GM21367 (cell line): Measurements from ENCODE around the gene C12orf42.

Experiments
- ATAC-seq: cut with Tn5 transposase; IDR thresholded peaks from one replicate; pipeline ENCODE4 v1.9.1; 2021; ENCODE audit not compliant: unreplicated experiment

Gene C12orf42

DNA sequence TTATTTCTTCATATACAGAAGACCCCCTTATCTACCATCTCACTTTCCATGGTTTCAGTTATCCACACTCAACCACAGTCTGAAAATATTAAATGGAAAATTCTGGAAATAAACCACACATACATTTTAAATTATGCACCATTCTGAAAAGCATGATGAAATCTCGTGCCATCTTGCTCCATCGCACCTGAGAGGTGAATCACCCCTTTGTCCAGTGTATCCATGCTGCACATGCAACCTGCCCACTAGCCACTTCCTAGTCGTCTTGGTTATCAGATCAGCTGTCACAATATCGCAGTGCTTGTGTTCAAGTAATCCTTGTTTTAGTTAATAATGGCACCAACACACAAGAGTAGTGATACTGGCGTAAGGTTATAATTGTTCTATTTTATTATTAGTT lies 145.7 kb downstream of the C12orf42 start:
- ATAC-seq: no peak

DNA sequence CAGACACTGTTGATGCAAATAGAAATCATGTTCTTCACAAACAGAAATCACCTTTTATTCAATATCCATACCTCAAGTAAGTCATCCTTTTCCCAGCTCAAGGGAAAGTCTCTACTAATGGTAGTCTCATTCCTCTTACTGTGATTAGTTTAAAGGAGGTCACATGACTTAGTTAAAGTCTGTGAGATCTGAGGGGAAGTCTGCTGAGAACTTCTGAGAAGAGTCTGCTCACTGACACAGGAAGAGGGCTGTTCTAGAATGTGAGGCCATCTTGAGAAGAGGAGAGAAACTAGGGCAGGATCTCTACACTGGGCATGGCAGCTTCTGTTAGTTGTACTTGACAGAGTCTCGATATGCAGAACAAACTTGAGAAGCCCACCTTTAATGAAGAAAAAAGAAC lies 146.8 kb downstream of the C12orf42 start:
- ATAC-seq: no peak

DNA sequence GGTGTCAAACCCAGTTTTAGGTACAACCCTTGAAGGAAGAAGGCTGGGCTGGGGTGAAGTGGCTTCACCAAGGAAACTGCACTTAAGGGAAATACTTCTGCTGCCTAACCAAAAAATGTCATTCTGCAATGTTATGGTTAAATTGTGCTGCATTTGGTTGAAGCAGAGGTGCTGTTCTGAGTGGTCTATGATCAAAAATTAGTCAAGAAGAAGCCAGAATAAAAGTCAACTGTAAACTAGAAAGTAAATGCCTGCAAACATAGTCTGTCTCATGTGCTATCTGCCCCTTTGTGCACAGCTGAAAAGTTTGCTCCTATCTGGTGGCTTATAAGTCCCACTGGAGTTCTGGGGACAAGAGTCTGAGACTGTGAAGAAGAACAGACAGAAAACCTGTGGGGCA lies 158.8 kb downstream of the C12orf42 start:
- no peak for ATAC-seq

GRCh38 chr12:103334466-103334865 lies 161.3 kb downstream of the C12orf42 start:
- no peak for ATAC-seq

DNA sequence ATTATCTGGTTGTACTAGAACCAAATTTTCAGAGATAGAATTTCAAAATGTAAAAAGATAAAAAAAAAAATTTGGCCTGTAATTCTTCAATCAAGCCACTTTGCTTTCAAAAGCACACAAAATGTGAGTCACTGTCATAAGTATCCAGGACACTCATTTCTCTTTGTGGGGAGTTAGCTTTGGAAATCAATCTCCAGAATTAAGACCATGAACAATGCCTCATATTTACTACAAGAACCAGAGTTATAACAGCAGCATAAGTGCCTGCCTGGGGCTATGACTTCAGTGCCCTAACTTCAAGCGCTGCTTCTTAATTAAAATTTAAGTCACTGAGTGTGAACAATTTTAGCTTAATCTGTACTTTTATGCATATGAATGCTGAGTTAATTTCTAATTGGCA lies 162.1 kb downstream of the C12orf42 start:
- ATAC-seq: no peak

DNA sequence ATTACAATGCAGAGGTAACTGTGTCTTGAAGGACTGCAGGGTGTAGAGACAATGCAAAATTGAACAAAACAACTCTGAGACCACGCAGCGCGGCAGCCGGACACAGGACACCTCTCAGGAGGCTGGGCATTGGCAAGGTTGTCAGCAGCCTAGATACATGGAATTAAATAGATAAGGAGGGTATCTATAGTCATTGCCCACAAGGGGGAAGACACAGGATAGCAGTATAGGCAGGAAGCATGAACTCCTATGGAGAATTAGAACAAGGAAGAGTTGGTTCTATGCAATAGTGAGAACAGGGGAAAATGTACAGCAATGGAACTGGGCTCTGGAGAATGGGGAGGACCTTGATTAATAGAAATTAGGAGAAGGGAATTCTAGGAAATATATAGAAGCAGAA lies 164.1 kb downstream of the C12orf42 start:
- no peak for ATAC-seq

DNA sequence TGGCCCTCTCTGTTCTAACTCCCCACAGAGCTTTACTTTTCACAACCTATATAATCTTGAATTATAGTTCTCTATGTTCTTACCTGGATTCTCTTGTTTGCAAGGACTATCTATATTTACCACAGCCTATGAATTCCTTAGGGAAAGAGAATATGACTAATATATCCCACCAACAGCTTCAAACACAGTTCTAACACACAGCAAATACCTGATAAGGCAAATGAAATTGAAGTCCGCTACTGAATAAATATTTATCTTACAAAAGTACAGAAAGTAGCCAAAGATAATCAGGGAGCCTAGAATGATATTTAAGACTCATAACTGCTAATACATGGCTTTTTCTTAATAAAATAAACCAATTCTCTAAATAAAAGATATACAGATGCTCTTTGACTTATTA lies 165.1 kb downstream of the C12orf42 start:
- no peak for ATAC-seq

DNA sequence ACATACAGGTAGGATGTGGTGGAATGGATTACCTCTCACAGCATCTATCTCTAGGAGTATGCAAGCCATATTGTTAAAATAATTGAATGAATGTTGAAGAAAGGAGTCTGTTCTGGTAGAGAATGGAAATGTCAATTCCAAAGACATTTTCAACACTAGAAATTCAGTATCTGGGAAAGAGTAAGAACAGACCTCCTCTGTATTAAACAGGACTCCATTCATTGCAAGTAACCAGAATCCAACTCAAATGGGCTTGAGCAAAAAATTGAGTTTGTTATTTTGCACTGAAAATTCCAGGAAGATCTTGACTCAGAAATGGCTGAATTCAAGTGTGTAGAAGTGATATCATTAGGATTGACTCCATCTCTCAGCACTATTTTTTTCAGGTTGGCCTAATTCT lies 168.1 kb downstream of the C12orf42 start:
- ATAC-seq: no peak

DNA sequence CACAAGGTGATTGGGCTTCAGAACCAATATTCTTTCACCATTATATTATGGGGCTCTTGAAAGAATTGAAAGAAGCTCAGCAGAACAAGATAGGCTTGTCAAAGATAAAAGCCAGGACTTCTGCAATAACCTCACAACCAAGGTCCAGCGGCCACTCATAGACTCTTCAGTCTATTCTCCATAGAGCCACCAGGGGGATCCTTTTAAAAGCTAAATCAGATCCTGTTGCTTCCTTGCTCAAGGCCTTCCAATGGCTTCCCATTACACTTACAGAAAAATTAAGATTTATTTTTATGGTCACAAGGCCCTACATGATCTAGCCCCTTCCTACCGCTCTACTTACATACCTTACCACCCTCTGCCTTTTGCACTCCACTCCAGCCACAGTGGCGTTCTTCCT lies 169.6 kb downstream of the C12orf42 start:
- ATAC-seq: no peak

GRCh38 chr12:103318566-103318965 lies 177.2 kb downstream of the C12orf42 start:
- no peak for ATAC-seq

GRCh38 chr12:103317220-103317619 lies 178.5 kb downstream of the C12orf42 start:
- no peak for ATAC-seq

DNA sequence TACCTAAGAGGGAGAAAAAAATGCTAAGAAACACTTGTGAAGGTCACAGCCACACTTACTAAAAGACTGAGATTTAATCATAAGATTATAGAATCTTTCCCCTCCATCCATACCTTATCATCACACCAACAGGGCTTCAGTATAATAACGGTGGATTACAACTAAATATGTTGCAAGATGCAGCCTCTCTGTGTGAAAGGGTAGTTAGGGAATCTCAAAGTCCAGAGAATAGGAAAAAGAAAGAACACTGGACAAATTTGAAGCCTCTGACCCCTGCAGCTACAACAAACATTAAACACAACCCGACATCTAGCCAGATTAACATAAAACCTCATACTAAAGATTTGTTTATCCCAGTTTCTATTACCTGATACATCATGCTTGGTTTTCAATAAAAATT lies 181.0 kb downstream of the C12orf42 start:
- ATAC-seq: no peak

DNA sequence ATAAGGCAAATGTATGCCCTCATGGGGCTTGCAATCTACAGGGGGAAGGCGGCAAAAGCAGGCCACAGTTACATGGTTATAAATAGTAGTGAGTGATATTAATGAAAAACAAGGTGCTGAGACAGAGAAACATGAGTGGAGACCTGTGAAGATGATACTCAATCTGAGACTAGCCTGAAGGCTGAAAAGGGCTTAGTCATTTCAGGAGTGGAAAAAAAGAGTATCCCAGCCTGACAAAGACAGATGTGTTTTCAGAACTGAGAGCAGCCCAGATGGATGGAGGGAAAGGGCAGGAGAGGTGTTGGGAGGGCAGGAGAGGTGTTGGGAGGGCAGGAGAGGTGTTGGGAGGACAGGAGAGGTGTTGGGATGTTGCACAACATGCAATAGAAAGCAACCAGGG lies 181.9 kb downstream of the C12orf42 start:
- ATAC-seq: no peak

DNA sequence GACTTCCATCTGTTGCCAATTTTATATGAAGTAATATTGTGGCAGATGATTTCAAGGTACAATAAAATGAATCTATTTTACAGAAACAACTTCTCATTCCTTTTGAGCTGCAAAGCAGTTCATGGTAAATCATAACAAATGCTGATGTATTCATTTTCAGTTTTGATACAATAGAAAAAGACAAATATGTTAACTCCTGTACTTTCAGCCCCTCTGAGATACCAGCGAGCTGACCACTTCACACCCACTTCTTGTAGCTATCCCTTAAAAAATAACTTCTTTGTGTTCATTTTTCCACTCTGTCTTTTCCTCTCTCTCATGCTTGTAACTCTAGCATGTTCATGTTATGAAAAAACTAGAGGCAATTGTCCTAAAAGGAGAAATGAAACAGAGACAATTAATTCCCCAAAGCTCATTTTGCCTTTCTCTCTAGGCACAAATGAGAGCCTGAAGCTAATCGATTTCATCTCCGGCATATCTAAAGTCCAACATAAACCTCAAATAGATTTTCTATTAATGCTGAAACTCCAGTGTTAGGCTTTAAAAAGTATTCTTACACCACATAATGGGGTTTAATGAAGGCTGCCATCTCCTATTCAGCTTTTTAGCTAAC lies 182.9 kb downstream of the C12orf42 start:
- no peak for ATAC-seq

GRCh38 chr12:103310546-103311270 lies 185.1 kb downstream of the C12orf42 start:
- ATAC-seq: no peak

- no peak for ATAC-seq
These were observed 187.4 kb downstream of the C12orf42 start for GRCh38 chr12:103308396-103308795.

GRCh38 chr12:103303484-103303883 lies 192.3 kb downstream of the C12orf42 start:
- ATAC-seq: no peak

DNA sequence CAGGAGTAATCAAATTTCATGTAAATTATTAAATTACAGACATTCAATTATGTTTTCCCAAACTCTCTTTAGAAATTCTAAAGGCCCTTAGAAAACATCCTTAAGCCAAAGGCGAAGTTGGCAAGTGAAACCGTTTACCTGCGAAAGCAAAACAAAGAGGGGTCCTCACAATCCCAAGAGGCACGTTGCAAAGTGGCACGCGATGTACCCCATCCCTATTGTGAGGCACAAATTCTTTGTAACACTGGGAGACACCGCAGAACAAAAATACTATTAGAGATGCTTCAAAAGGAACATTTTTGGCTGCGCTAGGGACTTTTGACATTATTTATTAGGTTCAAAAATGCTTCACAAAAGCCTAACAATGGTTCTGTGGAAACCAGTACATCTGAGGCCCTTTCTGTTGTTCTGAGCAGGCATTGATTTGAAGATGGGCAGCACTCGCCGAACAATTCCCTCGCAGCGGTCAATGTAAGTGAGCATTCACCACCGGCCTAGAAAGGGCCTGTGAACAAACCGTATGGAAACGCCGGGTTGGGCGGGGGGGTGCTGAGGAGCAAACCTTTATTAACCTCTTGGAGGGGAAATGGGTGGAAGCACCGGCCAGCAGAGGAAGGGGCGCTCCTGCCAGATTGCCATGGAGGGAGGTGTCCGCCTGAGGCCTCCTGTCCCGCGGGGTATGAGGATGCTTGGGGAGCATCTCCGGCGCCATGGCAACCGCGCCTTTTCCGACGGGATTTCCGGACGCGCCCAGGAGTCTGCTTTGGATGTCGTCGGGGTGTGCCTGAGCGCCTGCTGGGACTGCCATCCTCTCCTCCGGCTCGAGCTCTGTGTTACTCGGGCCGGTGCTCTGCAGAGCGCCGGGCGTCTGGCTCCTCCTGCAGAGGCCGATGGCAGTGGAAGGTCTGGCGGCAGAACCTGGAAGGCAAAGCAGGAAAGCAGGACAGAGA lies 193.9 kb downstream of the C12orf42 start:
- ATAC-seq: no peak

DNA sequence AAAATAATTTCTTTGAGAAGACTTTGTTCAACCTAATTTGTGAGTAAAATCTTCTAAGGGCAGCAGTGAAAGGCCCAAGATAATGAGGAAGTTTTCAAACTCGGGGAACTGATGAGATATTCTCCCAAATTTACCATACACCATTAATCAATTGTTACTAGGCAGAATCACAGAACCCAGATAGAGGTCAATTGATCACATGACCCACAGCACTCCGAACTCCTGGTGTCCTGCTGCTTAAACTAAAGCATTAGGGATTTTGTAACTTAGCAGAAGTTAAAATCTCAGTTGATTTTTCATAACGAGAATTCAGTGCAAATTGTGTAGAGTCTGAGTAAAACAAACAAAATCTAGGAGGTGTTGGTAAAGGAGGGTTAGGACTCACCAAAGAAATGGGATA lies 207.8 kb downstream of the C12orf42 start:
- ATAC-seq: no peak

- no peak for ATAC-seq
These were observed 213.6 kb downstream of the C12orf42 start for GRCh38 chr12:103282124-103282523.

DNA sequence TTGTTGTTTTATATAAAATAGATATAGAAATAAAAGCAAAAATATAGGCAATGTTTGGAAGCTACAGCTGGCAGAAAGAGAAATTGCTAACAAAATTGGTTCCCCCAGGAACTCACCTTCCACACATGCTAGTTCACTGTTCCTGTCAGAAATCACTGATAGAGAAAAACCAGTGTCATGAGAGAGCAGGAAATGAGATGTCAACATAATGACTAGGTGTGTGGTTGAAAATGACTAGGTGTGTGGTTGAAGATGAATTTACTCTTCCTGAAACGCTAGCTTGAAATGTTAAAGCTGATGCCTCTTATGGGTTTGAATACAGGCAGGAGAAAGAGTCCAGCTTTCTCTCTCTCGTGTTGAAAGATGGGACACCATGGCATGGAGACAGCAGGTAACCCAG lies 216.3 kb downstream of the C12orf42 start:
- peak; percentile 91 for ATAC-seq

DNA sequence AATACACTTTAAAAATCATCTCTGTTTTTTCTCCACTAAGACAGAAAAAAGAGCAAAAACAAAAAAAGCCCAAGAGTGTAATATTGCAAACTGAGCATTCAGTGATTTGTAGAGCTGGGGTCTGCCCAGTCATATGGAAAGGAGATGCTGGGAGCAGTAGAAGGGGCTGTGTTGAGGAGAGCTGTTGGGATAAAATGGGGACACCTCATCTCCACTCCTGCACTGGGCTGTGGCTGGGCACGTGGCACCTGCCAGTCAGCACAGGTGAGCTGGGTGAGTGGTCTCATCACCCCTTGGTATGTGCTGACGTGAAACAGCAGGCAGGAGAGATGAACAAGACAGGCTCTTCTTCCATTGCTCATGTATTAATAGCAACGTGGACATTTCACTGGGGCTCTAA lies 217.4 kb downstream of the C12orf42 start:
- no peak for ATAC-seq
